GM12864 (cell line): ENCODE measurements around the gene CHST5.

Experiments used
- DNase-seq: peaks from one replicate; pipeline ENCODE4 v3.0.0-alpha.2; 2011; ENCODE audit warnings: low read depth
- H3K4me3 ChIP-seq: 2 replicates; pipeline ENCODE4 v1.5.1; 2011; ENCODE audit warnings: mild to moderate bottlenecking, low read depth, low read length, control low read depth
- TF ChIP-seq, protein P1 (sequence below): IDR thresholded peaks from 2 replicates; pipeline ENCODE4 v1.5.1; 2011; ENCODE audit warnings: low read depth, mild to moderate bottlenecking, moderate library complexity, low read length, control low read depth, inconsistent platforms; ENCODE audit errors: missing control alignments

Gene CHST5

DNA sequence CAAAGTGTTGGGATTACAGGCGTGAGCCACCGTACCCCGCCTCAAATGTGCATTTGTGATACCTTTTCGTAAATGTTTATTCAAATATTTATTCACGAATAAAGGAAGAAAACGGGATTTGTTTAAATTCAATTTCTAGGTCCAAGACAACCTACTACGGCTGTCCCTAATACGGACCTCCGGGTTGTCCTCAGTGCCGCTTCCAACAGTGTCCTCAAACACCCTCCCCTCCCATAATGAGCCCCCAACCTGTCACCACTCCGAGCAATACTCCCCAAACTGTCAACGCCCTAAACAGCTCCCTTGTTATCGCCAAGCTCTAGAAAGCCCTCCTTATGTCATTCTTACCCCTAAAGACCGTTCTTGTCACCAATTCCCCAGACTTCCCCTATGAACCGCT, 29.7 kb upstream of the CHST5 start:
- TF ChIP-seq, protein P1, sequence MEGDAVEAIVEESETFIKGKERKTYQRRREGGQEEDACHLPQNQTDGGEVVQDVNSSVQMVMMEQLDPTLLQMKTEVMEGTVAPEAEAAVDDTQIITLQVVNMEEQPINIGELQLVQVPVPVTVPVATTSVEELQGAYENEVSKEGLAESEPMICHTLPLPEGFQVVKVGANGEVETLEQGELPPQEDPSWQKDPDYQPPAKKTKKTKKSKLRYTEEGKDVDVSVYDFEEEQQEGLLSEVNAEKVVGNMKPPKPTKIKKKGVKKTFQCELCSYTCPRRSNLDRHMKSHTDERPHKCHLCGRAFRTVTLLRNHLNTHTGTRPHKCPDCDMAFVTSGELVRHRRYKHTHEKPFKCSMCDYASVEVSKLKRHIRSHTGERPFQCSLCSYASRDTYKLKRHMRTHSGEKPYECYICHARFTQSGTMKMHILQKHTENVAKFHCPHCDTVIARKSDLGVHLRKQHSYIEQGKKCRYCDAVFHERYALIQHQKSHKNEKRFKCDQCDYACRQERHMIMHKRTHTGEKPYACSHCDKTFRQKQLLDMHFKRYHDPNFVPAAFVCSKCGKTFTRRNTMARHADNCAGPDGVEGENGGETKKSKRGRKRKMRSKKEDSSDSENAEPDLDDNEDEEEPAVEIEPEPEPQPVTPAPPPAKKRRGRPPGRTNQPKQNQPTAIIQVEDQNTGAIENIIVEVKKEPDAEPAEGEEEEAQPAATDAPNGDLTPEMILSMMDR, result no peak
- no peak for DNase-seq
- peak overlapping the region; percentile 85 for H3K4me3 ChIP-seq

DNA sequence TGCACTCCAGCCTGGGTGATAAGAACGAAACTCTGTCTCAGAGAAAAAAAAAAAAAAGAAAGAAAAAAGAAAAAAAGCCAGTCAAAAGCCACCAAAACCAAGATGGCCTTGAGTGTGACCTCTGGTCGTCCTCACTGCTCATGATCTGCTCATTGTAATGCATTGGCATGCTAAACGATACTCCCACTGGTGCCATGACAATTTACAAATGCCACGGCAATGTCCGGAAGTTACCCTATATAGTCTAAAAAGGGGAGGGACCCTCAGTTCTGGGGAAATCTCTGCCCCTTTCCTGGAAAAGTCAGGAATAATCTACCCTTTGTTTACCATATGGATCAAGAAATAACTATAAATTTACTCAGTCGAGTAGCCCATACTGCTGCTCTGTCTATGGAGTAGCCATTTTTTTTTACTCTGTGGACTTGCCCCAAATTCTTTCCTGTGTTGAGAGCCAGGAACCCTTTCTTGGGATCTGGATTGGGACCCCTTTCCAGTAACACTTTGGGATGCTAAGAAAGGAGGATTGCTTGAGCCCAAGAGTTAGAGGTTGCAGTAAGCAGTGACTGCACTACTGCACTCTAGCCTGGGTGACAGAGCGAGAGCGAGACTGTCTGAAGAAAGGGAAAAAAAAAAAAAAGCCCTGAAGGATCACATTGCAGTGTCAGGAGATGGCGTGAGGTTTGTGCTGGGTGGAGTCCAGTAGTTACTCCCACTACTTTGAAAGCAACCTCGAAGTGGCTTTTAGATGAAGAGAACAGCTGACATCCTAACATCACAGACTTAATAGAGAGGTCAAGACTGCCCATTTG, 23.9 kb upstream of the CHST5 start:
- TF ChIP-seq, protein P1, result no peak
- DNase-seq, result no peak
- H3K4me3 ChIP-seq, result no peak overlapping the region

DNA sequence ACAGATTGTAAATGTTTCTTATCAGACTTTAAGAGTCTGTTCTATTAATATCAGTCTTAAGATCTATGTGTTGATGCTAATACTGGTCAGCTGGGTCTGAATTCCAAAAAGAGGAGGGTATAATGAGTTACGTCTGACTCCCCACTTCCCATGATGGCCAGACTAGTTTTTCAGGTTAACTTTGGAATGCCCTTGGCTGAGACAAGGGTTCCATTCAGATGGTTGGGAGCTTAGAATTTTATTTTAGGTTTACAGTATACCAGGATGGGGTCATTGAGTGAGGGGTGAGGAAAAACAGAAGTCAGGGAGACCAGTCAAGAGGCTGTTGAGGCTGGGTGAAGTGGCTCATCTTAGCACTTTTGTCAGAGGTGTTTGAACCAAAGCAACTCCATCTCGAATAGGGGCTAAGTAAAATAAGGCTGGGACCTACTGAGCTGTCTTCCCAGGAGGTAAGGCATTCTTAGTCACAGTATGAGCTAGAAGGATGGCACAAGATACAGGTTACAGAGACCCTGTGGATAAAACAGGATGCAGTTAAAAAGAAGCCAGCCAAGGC, 23.0 kb upstream of the CHST5 start:
- DNase-seq, result no peak
- TF ChIP-seq, protein P1, result no peak
- no peak overlapping the region for H3K4me3 ChIP-seq

DNA sequence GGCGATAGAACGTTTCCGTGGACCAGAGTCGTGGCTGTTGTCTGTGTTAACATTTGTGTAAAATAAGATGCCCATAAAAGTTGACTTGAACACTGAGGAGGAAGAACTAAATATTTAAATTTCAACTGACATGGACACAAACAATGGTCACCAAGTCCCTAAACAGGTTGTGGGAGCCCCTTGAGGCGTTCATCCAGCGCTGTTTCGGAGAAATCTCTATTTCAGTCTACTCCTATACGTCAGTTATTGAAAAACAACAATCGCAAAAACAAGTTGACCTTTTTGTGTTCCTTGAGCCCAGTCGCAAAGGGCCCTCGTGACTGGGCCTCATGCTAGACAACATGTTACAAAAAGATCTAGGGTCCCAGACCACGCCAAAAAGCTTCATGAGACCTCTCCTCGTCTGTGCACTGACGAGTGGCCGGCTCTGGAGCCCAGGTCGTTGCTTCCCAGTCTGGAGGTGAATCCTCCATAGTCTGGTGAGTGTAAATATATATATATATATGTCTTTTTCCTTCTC, 20.6 kb upstream of the CHST5 start:
- no peak for DNase-seq
- TF ChIP-seq, protein P1, result no peak
- peak overlapping the region; percentile 70; the same call in 1 of the 2 replicates for H3K4me3 ChIP-seq

DNA sequence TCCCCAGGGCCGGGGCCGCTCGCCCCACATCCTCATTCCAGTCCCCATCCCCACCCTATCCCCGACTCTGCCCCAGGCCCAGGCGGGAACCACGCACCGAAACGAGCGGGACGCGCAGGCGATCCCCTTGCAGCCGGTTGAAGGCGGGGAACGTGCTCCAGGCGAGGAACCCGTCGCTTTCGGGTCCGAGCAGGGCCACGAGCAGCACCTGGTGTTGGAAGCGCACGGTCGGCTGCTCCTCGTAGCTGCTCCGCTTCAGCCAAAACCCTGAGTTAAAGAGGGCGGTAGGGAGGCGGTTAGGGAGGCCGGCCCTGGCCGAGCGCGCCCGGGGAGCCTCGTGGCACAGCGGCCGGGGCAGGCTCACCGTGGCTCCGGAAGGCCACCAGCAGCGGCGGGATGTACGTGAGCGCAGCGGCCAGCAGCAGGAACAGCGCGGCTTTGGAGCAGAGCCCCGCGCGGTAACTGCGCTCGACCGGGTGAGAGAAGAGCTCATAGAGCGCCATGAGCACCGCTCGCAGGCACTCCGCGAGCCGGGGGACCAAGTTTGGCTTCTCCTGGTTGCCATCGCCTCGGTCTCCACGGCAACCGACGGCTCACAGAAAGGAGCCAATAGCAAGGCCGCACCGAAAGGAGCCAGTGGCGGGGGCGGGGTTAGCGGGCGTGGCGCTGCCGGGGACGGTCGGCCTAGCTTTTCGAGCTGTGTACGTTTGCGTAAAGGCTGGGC, 20.0 kb upstream of the CHST5 start, which contains the start of gene TMEM231:
TMEM231 (minus strand) TSS at position 546 of the 724 bp plus-strand sequence; CDS start at position 503, 43 bp downstream.
- TF ChIP-seq, protein P1, result peak; percentile 24
- H3K4me3 ChIP-seq, result peak within 1 kb of the TSS; percentile 70
- peak; percentile 80 for DNase-seq

DNA sequence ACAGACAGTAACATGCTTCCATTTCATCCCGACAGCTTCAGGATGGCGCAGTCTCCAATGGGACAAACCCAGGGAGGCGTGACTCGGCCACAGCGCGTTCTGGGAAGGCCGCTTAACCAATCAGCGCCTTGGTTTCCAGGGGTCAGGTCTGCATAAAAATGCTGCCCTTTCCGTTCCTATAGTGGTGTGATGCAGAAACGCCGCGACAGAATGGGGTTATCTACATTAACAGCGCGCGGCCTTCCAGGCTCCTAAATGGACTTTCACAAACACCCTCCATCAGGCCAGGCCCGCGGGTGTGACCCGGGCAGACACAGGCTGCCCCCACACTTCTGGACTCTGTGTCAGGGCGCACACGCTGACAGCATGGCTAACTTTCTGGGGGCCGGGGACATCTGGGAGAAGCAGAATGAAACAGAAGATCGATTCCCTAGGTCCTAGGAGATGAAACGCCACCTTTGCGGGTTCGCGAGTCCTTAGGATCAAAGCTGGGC, 19.4 kb upstream of the CHST5 start:
- peak overlapping the region; percentile 70 for H3K4me3 ChIP-seq
- DNase-seq, result no peak
- TF ChIP-seq, protein P1, result no peak
